ENCODE data around the gene LTBP2. TPM values are rescaled to one million over a fixed set of nuclear protein-coding genes. Genes with fewer than 3 reads are reported as not detected.

The LTBP2 gene
- total RNA-seq, 1 donor from 2014 or later: 1.9 TPM

- H3K4me3 Mint-ChIP-seq (ENCODE audit: unreplicated experiment): no peak overlapping the region
- peaks cover 7% of the 10 kb centered on the region for H3K36me3 Mint-ChIP-seq (ENCODE audit: low read depth, unreplicated experiment)
- H3K27ac Mint-ChIP-seq (ENCODE audit: unreplicated experiment): no peak overlapping the region
- no peak for TF ChIP-seq CTCF (IDR thresholded peaks at IDR 0.05; ENCODE audit: unreplicated experiment)
- no peaks in the 10 kb centered on the region for H3K9me3 Mint-ChIP-seq (ENCODE audit: unreplicated experiment)
- peaks cover 8% of the 10 kb centered on the region for H3K4me1 Mint-ChIP-seq (ENCODE audit: unreplicated experiment)
- H3K27me3 Mint-ChIP-seq (ENCODE audit: unreplicated experiment): peaks cover 7% of the 10 kb centered on the region
- DNase-seq (ENCODE audit: low spot score): peak; percentile 49
Observed at GRCh38 chr14:74502236-74503019, 109.6 kb downstream of the LTBP2 start.

- DNase-seq (ENCODE audit: low spot score): no peak
- no peak overlapping the region for H3K27ac Mint-ChIP-seq (ENCODE audit: unreplicated experiment)
Observed at GRCh38 chr14:74501691-74502090, 110.3 kb downstream of the LTBP2 start.

GRCh38 chr14:74501135-74501614 is 110.9 kb downstream of the LTBP2 start:
- peak; percentile 71 for DNase-seq (ENCODE audit: low spot score)
- peaks cover 8% of the 10 kb centered on the region for H3K4me1 Mint-ChIP-seq (ENCODE audit: unreplicated experiment)
- no peak overlapping the region for H3K4me3 Mint-ChIP-seq (ENCODE audit: unreplicated experiment)
- peaks cover 7% of the 10 kb centered on the region for H3K27me3 Mint-ChIP-seq (ENCODE audit: unreplicated experiment)
- H3K36me3 Mint-ChIP-seq (ENCODE audit: low read depth, unreplicated experiment): no peaks in the 10 kb centered on the region
- no peaks in the 10 kb centered on the region for H3K9me3 Mint-ChIP-seq (ENCODE audit: unreplicated experiment)
- TF ChIP-seq CTCF (IDR thresholded peaks at IDR 0.05; ENCODE audit: unreplicated experiment): peak; percentile 40
- no peak overlapping the region for H3K27ac Mint-ChIP-seq (ENCODE audit: unreplicated experiment)

More at GRCh38 chr14:74501691-74502090, 110.3 kb downstream of the LTBP2 start:
- no peak for TF ChIP-seq CTCF (IDR thresholded peaks at IDR 0.05; ENCODE audit: unreplicated experiment)
- H3K27me3 Mint-ChIP-seq (ENCODE audit: unreplicated experiment): peaks cover 7% of the 10 kb centered on the region
- H3K4me3 Mint-ChIP-seq (ENCODE audit: unreplicated experiment): no peak overlapping the region
- no peaks in the 10 kb centered on the region for H3K36me3 Mint-ChIP-seq (ENCODE audit: low read depth, unreplicated experiment)
- no peaks in the 10 kb centered on the region for H3K9me3 Mint-ChIP-seq (ENCODE audit: unreplicated experiment)
- peaks cover 8% of the 10 kb centered on the region for H3K4me1 Mint-ChIP-seq (ENCODE audit: unreplicated experiment)

- no peaks in the 10 kb centered on the region for H3K36me3 Mint-ChIP-seq (ENCODE audit: low read depth, unreplicated experiment)
- DNase-seq (ENCODE audit: low spot score): peak; percentile 39
Observed at GRCh38 chr14:74500417-74501134, 111.5 kb downstream of the LTBP2 start.

More at GRCh38 chr14:74500417-74501134, 111.5 kb downstream of the LTBP2 start:
- Mint-ChIP-seq H3K27ac (ENCODE audit: unreplicated experiment) (no peak overlapping the region), H3K9me3 (ENCODE audit: unreplicated experiment) (no peaks in the 10 kb centered on the region), H3K4me1 (ENCODE audit: unreplicated experiment) (peaks cover 8% of the 10 kb centered on the region), H3K27me3 (ENCODE audit: unreplicated experiment) (peaks cover 7% of the 10 kb centered on the region), H3K4me3 (ENCODE audit: unreplicated experiment) (no peak overlapping the region)
- no peak for TF ChIP-seq CTCF (IDR thresholded peaks at IDR 0.05; ENCODE audit: unreplicated experiment)
